Measurements from ENCODE around the gene GPR6. TPM values are rescaled to one million over a fixed set of nuclear protein-coding genes. Genes with fewer than 3 reads are reported as not detected.
A peak's percentile ranks its signal among the peaks of the same experiment; 100 is the strongest.

The GPR6 gene
- total RNA-seq, 2 experiments from 2014 or later, result not detected

- Mint-ChIP-seq H3K9me3 (ENCODE audit: low read depth) (peaks cover 2% of the 10 kb centered on the region), H3K4me3 (no peak overlapping the region), H3K4me1 (no peaks in the 10 kb centered on the region), H3K27ac (no peak overlapping the region), H3K27me3 (no peaks in the 10 kb centered on the region), H3K36me3 (ENCODE audit: low read depth) (no peaks in the 10 kb centered on the region)
- ChIA-PET CTCF (interaction anchor here (1.5 kb wide), 1 partner anchor 26 kb away, joined by 4 read pairs; no protein-coding TSS in a partner anchor), POLR2A (interaction anchor here (0.6 kb wide), 1 partner anchor 48 kb away, joined by 3 read pairs; no protein-coding TSS in a partner anchor)
- ATAC-seq, result no peak
- intact Hi-C loops (cut with DNase I, micrococcal nuclease), result no loop called here
- no peak for DNase-seq
These were observed 35.3 kb downstream of the GPR6 start for GRCh38 chr6:110013386-110013785.

DNA sequence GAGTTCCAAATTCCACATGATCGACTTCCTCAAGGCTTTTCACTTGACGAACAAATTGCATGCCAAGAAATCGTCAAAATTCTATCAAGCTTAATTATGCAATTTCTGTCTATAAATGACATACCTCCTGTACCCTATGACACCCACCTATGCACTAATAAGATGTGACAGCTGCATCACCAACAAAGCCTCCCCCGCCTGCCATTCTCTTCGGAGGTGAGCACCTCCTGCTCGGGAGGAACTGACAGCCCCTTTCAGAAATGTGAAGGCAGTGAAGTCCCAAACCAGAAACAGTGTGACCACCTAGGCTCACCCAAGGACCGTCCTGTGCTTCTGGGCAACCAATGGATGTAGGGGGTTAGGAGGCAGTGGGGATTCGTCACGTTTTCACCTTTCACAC, 37.1 kb downstream of the GPR6 start:
- DNase-seq, result no peak
- peaks cover under 1% of the 10 kb centered on the region for H3K4me1 Mint-ChIP-seq
- intact Hi-C loops (cut with DNase I, micrococcal nuclease), result no loop called here
- no peak overlapping the region for H3K4me3 Mint-ChIP-seq
- no peak for ATAC-seq
- ChIA-PET CTCF (interaction anchor here (1.3 kb wide), 1 partner anchor 25 kb away, joined by 4 read pairs; no protein-coding TSS in a partner anchor), POLR2A (no interaction called here)
- peaks cover 2% of the 10 kb centered on the region for H3K9me3 Mint-ChIP-seq (ENCODE audit: low read depth)
- no peaks in the 10 kb centered on the region for H3K36me3 Mint-ChIP-seq (ENCODE audit: low read depth)
- H3K27ac Mint-ChIP-seq, result no peak overlapping the region
- H3K27me3 Mint-ChIP-seq, result no peaks in the 10 kb centered on the region

DNA sequence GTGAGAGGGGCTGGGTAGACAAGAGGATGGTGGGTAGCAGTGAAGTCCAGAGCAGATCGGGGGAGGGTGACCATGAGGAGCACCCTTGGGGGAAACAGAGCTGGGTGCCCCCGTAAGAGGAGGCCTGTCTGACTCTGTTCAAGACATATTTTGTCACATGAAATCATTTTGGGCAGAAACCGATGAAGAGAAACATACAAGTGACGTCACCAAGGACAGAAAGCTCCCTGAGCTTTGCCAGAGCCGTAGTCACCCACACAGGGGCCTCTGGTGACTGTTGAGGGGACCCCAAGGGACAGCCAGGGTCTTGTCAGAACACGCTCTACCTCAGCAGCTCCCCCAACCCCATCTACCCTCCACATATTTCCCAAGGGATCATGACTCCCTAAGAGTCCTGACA, 39.2 kb downstream of the GPR6 start:
- intact Hi-C loops (cut with DNase I, micrococcal nuclease), result no loop called here
- H3K4me3 Mint-ChIP-seq, result no peak overlapping the region
- H3K27ac Mint-ChIP-seq, result no peak overlapping the region
- ATAC-seq (no peak), DNase-seq (no peak)
- no peaks in the 10 kb centered on the region for H3K27me3 Mint-ChIP-seq
- no peaks in the 10 kb centered on the region for H3K36me3 Mint-ChIP-seq (ENCODE audit: low read depth)
- H3K4me1 Mint-ChIP-seq, result peaks cover 9% of the 10 kb centered on the region
- ChIA-PET CTCF (interaction anchor here (0.7 to 1.6 kb wide), 6 partner anchors 9 to 277 kb away, joined by 3 to 5 read pairs (median 3); no protein-coding TSS in a partner anchor), POLR2A (no interaction called here)
- no peaks in the 10 kb centered on the region for H3K9me3 Mint-ChIP-seq (ENCODE audit: low read depth)

DNA sequence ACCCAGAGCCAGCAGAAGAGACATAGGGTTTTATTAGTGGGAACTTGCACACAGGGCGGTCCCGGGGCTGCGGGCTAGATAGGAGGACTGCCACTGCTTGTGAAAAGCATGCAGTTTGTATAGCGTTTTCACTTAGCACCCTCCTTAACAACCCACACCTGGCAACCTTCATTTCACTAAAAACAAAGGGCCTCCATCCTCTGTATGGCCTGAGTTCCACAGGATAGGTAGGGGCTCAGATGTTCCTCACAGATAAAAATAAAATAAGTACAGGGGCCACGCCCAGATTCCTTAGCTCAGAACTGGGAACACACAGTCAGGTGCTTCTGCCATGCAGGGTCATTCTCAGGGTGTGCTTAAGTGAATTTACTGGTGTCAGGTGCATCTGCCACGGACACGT, 39.8 kb downstream of the GPR6 start:
- H3K4me1 Mint-ChIP-seq, result peaks cover 9% of the 10 kb centered on the region
- ChIA-PET POLR2A (no interaction called here), CTCF (interaction anchor here (1.1 to 1.6 kb wide), 2 partner anchors 8 to 17 kb away, joined by 3 read pairs; no protein-coding TSS in a partner anchor)
- no peak for DNase-seq
- intact Hi-C loops (cut with DNase I, micrococcal nuclease), result no loop called here
- H3K27me3 Mint-ChIP-seq, result no peaks in the 10 kb centered on the region
- no peaks in the 10 kb centered on the region for H3K9me3 Mint-ChIP-seq (ENCODE audit: low read depth)
- H3K4me3 Mint-ChIP-seq, result no peak overlapping the region
- ATAC-seq, result no peak
- no peaks in the 10 kb centered on the region for H3K36me3 Mint-ChIP-seq (ENCODE audit: low read depth)
- no peak overlapping the region for H3K27ac Mint-ChIP-seq

GRCh38 chr6:110018486-110018885, 40.4 kb downstream of the GPR6 start:
- intact Hi-C loops (cut with DNase I, micrococcal nuclease), result no loop called here
- H3K27ac Mint-ChIP-seq, result no peak overlapping the region

DNA sequence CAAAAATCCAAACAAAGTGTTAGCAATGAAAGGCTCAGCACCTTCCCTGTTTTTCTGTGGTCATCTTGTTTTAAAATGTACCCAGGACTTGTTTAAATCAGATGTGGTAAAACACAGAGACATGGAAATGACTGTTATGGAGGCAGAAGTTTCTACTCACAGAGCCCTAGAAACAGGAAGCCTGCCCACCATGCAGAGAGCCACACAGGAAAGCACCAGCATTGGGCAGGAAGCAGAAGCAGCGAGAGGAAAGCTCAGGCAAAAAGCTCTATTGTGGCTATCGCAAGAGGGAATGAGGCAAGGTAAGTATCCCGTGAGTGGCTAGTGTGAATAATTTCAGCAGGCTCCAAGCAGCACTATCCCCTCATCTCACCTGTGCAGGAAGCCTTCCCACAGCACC, 42.8 kb downstream of the GPR6 start:
- intact Hi-C loops (cut with DNase I, micrococcal nuclease), result no loop called here
- H3K4me3 Mint-ChIP-seq, result no peak overlapping the region
- POLR2A ChIA-PET, result interaction anchor here (0.7 kb wide), 1 partner anchor 142 kb away, joined by 3 read pairs; no protein-coding TSS in a partner anchor
- H3K27ac Mint-ChIP-seq, result no peak overlapping the region
- ATAC-seq, result no peak
- H3K27me3 Mint-ChIP-seq, result no peaks in the 10 kb centered on the region
- no peaks in the 10 kb centered on the region for H3K9me3 Mint-ChIP-seq (ENCODE audit: low read depth)
- H3K4me1 Mint-ChIP-seq, result peaks cover 9% of the 10 kb centered on the region
- DNase-seq, result peak; percentile 16
- CTCF ChIA-PET, result interaction anchor here (0.7 to 1.2 kb wide), 2 partner anchors 18 to 20 kb away, joined by 3 to 7 read pairs; no protein-coding TSS in a partner anchor
- H3K36me3 Mint-ChIP-seq (ENCODE audit: low read depth), result no peaks in the 10 kb centered on the region

More at GRCh38 chr6:110018486-110018885, 40.4 kb downstream of the GPR6 start:
- ChIA-PET POLR2A (no interaction called here), CTCF (interaction anchor here (1.1 to 1.6 kb wide), 3 partner anchors 8 to 52 kb away, joined by 3 read pairs; no protein-coding TSS in a partner anchor)
- DNase-seq (no peak), ATAC-seq (no peak)
- no peaks in the 10 kb centered on the region for H3K36me3 Mint-ChIP-seq (ENCODE audit: low read depth)
- peaks cover 9% of the 10 kb centered on the region for H3K4me1 Mint-ChIP-seq
- H3K4me3 Mint-ChIP-seq, result no peak overlapping the region
- no peaks in the 10 kb centered on the region for H3K9me3 Mint-ChIP-seq (ENCODE audit: low read depth)
- H3K27me3 Mint-ChIP-seq, result no peaks in the 10 kb centered on the region

DNA sequence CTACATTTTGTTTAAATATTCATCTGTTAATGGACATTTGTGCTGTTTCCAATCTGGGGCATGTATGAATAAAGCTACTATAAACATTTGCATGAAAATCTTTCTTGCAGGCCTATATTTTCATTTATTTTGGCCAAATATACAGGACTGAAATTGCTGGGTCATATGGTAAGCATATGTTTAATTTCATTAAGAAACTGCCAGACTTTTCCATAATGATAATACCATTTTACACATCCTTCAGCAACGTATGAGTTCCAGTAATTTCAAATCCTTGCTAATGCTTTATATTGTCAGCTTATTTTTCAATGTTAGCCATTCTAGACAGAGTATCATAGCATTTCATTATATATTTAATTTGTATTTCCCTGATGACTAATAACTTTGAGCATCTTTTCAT, 51.0 kb downstream of the GPR6 start:
- no peaks in the 10 kb centered on the region for H3K4me1 Mint-ChIP-seq
- POLR2A ChIA-PET, result no interaction called here
- H3K27me3 Mint-ChIP-seq, result no peaks in the 10 kb centered on the region
- no peaks in the 10 kb centered on the region for H3K36me3 Mint-ChIP-seq (ENCODE audit: low read depth)
- no peak overlapping the region for H3K4me3 Mint-ChIP-seq
- H3K9me3 Mint-ChIP-seq (ENCODE audit: low read depth), result no peaks in the 10 kb centered on the region
- CTCF ChIA-PET, result interaction anchor here (4.0 kb wide), 1 partner anchor 11 kb away, joined by 40 read pairs; no protein-coding TSS in a partner anchor
- intact Hi-C loops (cut with DNase I, micrococcal nuclease), result no loop called here
- ATAC-seq (no peak), DNase-seq (no peak)
- H3K27ac Mint-ChIP-seq, result no peak overlapping the region

Other genes starting within 250 kb of the GPR6 start
- gene WASF1, start 201.4 kb downstream of the GPR6 start, total RNA-seq, result 1 to 10 TPM; 4.2 to 4.6 TPM
- 10 to 100 TPM; 28.0 to 33.7 TPM for gene CDC40, start 202.1 kb downstream of the GPR6 start, total RNA-seq